Effector memory CD4-positive, alpha-beta T cell (primary cell): Measurements from ENCODE around the gene ZNF384.

Source experiments
- DNase-seq, 3 donors: peaks; one replicate each; pipeline ENCODE4 v3.0.0-alpha.2; 2020
- H3K27ac ChIP-seq: 2 replicates; pipeline ENCODE4 v1.7.0; 2013; ENCODE audit warnings: mild to moderate bottlenecking, low read length, moderate library complexity; ENCODE audit not compliant: insufficient read depth, poor library complexity, severe bottlenecking
- H3K27me3 ChIP-seq: replicated peaks from 2 replicates; pipeline ENCODE4 v1.7.0; 2013; ENCODE audit warnings: mild to moderate bottlenecking, low read length; ENCODE audit not compliant: insufficient read depth, control insufficient read depth, poor library complexity, severe bottlenecking
- H3K36me3 ChIP-seq: 2 replicates; pipeline ENCODE4 v1.7.0; 2013; ENCODE audit warnings: mild to moderate bottlenecking, low read length, moderate library complexity; ENCODE audit not compliant: control insufficient read depth, insufficient read depth
- H3K4me1 ChIP-seq: 2 replicates; pipeline ENCODE4 v1.7.0; 2013; ENCODE audit warnings: low read length, mild to moderate bottlenecking; ENCODE audit not compliant: control insufficient read depth, insufficient read depth, poor library complexity, severe bottlenecking
- H3K4me3 ChIP-seq: 2 replicates; pipeline ENCODE4 v1.7.0; 2013; ENCODE audit warnings: low read length, low read depth, mild to moderate bottlenecking; ENCODE audit not compliant: insufficient read depth, poor library complexity, severe bottlenecking
- H3K9me3 ChIP-seq: 2 replicates; pipeline ENCODE4 v1.7.0; 2013; ENCODE audit warnings: mild to moderate bottlenecking, low read length, moderate library complexity; ENCODE audit not compliant: control insufficient read depth
- total RNA-seq, 3 donors: gene quantifications; one replicate each; lab custom pipeline; 2026; lab: John Stamatoyannopoulos, UW

The ZNF384 gene
- 35.3 to 57.3 (median 42.4) reads per million in 3 donors for total RNA-seq

GRCh38 chr12:6688999-6689882, at the start of gene ZNF384:
Gene ZNF384, minus strand, starts transcription at chr12:6689375. Its CDS starts 9,855 bp downstream, at chr12:6679520.
- Histone ChIP-seq H3K9me3 (no peaks in the 10 kb centered on the region), H3K27ac (peak within 1 kb of the TSS; percentile 86), H3K36me3 (no peaks in the 10 kb centered on the region), H3K4me3 (peak within 1 kb of the TSS; percentile 88), H3K4me1 (peaks cover 20% of the 10 kb centered on the region), H3K27me3 (no peaks in the 10 kb centered on the region)
- peak; percentile 95 to 96 (median 95) for DNase-seq

DNA sequence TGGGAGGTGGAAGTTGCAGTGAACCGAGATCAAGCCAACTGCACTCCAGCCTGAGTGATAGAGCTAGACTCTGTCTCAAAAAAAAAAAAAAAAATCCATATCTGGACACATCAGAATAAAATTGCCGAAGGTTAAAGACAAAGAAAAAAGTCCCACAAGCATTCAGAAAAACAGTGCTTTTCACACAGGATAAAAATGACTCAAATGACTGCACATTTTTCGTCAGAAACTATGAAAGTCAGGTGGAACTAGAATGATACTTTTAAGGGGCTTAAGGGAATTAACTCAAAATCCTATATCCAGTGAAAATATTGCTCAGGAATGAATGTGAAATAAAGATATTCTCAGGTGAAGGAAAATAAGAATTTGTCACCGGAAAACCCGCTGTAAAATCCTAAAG, 47.6 kb upstream of the ZNF384 start:
- Histone ChIP-seq H3K4me3 (no peak overlapping the region), H3K9me3 (no peaks in the 10 kb centered on the region), H3K27me3 (no peaks in the 10 kb centered on the region), H3K27ac (no peak overlapping the region), H3K4me1 (no peaks in the 10 kb centered on the region), H3K36me3 (peaks cover 10% of the 10 kb centered on the region)
- no peak for DNase-seq

GRCh38 chr12:6735448-6736191, 46.4 kb upstream of the ZNF384 start:
- no peaks in the 10 kb centered on the region for H3K4me1 ChIP-seq
- peaks cover 21% of the 10 kb centered on the region for H3K36me3 ChIP-seq
- no peaks in the 10 kb centered on the region for H3K9me3 ChIP-seq
- DNase-seq = no peak
- H3K27me3 ChIP-seq = no peaks in the 10 kb centered on the region
- no peak overlapping the region for H3K27ac ChIP-seq
- H3K4me3 ChIP-seq = no peak overlapping the region

- H3K4me3 ChIP-seq = no peak overlapping the region
- H3K9me3 ChIP-seq = no peaks in the 10 kb centered on the region
- no peak overlapping the region for H3K27ac ChIP-seq
- no peak for DNase-seq
- H3K27me3 ChIP-seq = no peaks in the 10 kb centered on the region
- no peaks in the 10 kb centered on the region for H3K4me1 ChIP-seq
- peaks cover 30% of the 10 kb centered on the region for H3K36me3 ChIP-seq
These were observed 45.6 kb upstream of the ZNF384 start for GRCh38 chr12:6734506-6735387.

- Histone ChIP-seq H3K9me3 (no peaks in the 10 kb centered on the region), H3K36me3 (peaks cover 52% of the 10 kb centered on the region), H3K4me1 (no peaks in the 10 kb centered on the region), H3K27ac (no peak overlapping the region), H3K4me3 (no peak overlapping the region), H3K27me3 (no peaks in the 10 kb centered on the region)
- no peak for DNase-seq
These were observed 41.0 kb upstream of the ZNF384 start for GRCh38 chr12:6730169-6730568.

GRCh38 chr12:6729186-6729585, 40.0 kb upstream of the ZNF384 start:
- no peak overlapping the region for H3K4me3 ChIP-seq
- H3K27ac ChIP-seq = no peak overlapping the region
- H3K9me3 ChIP-seq = no peaks in the 10 kb centered on the region
- H3K4me1 ChIP-seq = peaks cover 7% of the 10 kb centered on the region
- no peaks in the 10 kb centered on the region for H3K27me3 ChIP-seq
- no peak for DNase-seq
- H3K36me3 ChIP-seq = peaks cover 47% of the 10 kb centered on the region

DNA sequence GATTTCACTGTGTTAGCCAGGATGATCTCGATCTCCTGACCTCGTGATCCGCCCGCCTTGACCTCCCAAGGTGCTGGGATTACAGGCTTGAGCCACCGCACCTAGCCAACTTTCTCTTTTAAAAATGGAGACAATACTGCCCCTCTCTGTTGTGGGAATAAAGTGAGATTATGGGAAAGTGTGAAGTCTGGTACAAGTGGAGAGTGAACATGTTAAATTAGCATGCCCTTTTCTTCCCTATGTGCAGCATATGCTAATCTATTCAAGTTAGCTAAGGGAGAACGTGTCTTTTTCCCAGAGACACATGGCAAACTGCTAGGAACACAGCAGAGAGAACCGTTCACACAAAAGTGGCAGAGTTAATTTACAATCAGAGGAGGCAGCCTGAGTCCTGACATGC, 36.2 kb upstream of the ZNF384 start:
- DNase-seq = no peak
- Histone ChIP-seq H3K36me3 (peaks cover 28% of the 10 kb centered on the region), H3K27me3 (no peaks in the 10 kb centered on the region), H3K4me3 (no peak overlapping the region), H3K4me1 (peaks cover 8% of the 10 kb centered on the region), H3K27ac (no peak overlapping the region), H3K9me3 (no peaks in the 10 kb centered on the region)

GRCh38 chr12:6724409-6724797, 35.2 kb upstream of the ZNF384 start:
- Histone ChIP-seq H3K9me3 (no peaks in the 10 kb centered on the region), H3K36me3 (peaks cover 19% of the 10 kb centered on the region), H3K4me1 (peaks cover 8% of the 10 kb centered on the region), H3K4me3 (peak overlapping the region; percentile 53), H3K27me3 (no peaks in the 10 kb centered on the region), H3K27ac (peak overlapping the region; percentile 73)
- peak in 1 of 3 donors; percentile 16 for DNase-seq

DNA sequence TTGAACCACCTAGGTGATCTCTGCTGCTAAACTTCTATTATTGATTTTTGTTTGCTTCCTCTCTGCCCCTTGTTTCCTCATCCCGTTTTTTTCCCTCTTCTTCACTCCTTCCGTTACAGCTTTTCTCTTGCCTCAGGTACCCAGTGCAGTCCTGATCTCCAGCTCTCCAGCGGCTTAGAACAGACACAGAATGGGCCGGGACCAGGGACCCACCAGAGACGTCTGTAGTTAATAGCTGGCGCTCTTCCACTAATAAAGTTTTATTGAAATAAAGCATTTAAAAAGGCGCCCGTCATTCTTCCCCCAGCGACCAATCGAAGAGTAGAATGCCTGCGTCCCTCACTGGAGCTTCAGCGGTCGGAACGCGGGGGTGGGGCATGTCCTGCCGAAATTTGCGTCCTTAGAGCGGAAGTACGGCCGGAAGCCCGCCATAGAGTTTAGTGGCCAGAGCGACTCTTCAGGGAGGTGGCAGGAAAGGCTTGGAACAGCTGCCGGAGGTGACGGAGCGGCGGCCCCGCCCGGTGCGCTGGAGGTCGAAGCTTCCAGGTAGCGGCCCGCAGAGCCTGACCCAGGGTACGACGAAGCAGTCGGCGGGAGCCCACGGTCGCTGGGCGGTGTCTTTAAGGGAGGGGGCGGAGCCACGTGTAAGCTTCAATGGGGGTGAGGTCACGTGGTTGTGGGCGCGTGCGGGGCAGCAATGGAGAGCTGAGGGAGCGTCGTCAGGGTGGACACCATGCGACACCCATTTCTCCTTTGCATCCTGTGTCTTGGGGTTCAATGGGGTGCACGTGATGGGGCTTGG, 34.6 kb upstream of the ZNF384 start, which contains the start of gene COPS7A:
Gene COPS7A, plus strand, starts transcription at position 440 of the 802 bp plus-strand sequence. CDS start 611 bp downstream, outside the sequence.
- Histone ChIP-seq H3K4me3 (peak within 1 kb of the TSS; percentile 53), H3K4me1 (peaks cover 8% of the 10 kb centered on the region)

More for the DNA sequence above, 34.6 kb upstream of the ZNF384 start, which contains the start of gene COPS7A:
- peak; percentile 89 to 91 (median 89) for DNase-seq
- Histone ChIP-seq H3K27ac (peak within 1 kb of the TSS; percentile 73), H3K36me3 (peaks cover 13% of the 10 kb centered on the region), H3K9me3 (no peaks in the 10 kb centered on the region), H3K27me3 (no peaks in the 10 kb centered on the region)
